Common myeloid progenitor, CD34-positive (primary cell): ENCODE data around the gene NUDT10.

Experiments
- CTCF ChIA-PET: fragments of 350-600 bp; sonication (Branson Sonifier 250); formaldehyde crosslinking; loops from one replicate; lab custom pipeline; 2021; ENCODE audit warnings: antibody characterized with exemption; lab: Charles Lee
- POLR2A ChIA-PET: fragments of 350-600 bp; sonication (Branson Sonifier 250); formaldehyde crosslinking; loops from one replicate; lab custom pipeline; 2021; ENCODE audit warnings: antibody characterized with exemption; lab: Charles Lee
- DNase-seq, 3 donors: peaks; one replicate each; pipeline versions ENCODE4 v3.0.0 to v3.0.0-alpha.2; 2013
- H3K27ac ChIP-seq, 2 experiments: 1 replicate in 1 of 2; 2 replicates in 1 of 2; pipeline ENCODE4 v1.7.0; 2013; ENCODE audit warnings: inconsistent platforms in 2 of 2, low read length in 2 of 2, mild to moderate bottlenecking in 2 of 2, low read depth in 1 of 2, moderate library complexity in 1 of 2; ENCODE audit not compliant: severe bottlenecking in 2 of 2, insufficient read depth in 1 of 2, poor library complexity in 1 of 2
- H3K27me3 ChIP-seq, 5 experiments: replicated peaks in 2 of 5; 1 replicate in 3 of 5; 2 replicates in 2 of 5; pipeline versions ENCODE4 v1.6.1 to v1.7.0; 2013; ENCODE audit warnings: low read length in 4 of 5, mild to moderate bottlenecking in 2 of 5, moderate library complexity in 2 of 5, inconsistent platforms in 1 of 5; ENCODE audit not compliant: insufficient read depth in 5 of 5, control insufficient read depth in 4 of 5
- H3K36me3 ChIP-seq, 4 experiments: 1 replicate in 2 of 4; 2 replicates in 2 of 4; pipeline versions ENCODE4 v1.6.1 to v1.7.0; 2013; ENCODE audit warnings: low read length in 3 of 4, control low read depth in 1 of 4, mild to moderate bottlenecking in 1 of 4; ENCODE audit not compliant: control insufficient read depth in 4 of 4, insufficient read depth in 4 of 4
- H3K4me1 ChIP-seq, 4 experiments: 1 replicate in 3 of 4; 2 replicates in 1 of 4; pipeline versions ENCODE4 v1.6.1 to v1.7.1; 2013; ENCODE audit warnings: low read length in 3 of 4, mild to moderate bottlenecking in 3 of 4, control low read depth in 1 of 4, inconsistent platforms in 1 of 4, moderate library complexity in 1 of 4; ENCODE audit not compliant: control insufficient read depth in 4 of 4, insufficient read depth in 4 of 4; ENCODE audit errors: control extremely low read depth in 1 of 4
- H3K4me3 ChIP-seq, 7 experiments: 1 replicate in 4 of 7; 2 replicates in 3 of 7; pipeline versions ENCODE4 v1.5.1 to v1.7.0; 2013; ENCODE audit warnings: mild to moderate bottlenecking in 7 of 7, low read length in 6 of 7, moderate library complexity in 6 of 7, inconsistent platforms in 2 of 7, low read depth in 2 of 7, control low read depth in 1 of 7; ENCODE audit not compliant: insufficient read depth in 4 of 7, control insufficient read depth in 1 of 7; ENCODE audit errors: extremely low read depth in 1 of 7
- H3K9me3 ChIP-seq, 5 experiments: 1 replicate in 4 of 5; 2 replicates in 1 of 5; pipeline versions ENCODE4 v1.6.1 to v1.7.1; 2013; ENCODE audit warnings: low read length in 4 of 5, mild to moderate bottlenecking in 2 of 5, inconsistent platforms in 1 of 5, low read depth in 1 of 5, moderate library complexity in 1 of 5; ENCODE audit not compliant: control insufficient read depth in 4 of 5, insufficient read depth in 2 of 5; ENCODE audit errors: control extremely low read depth in 1 of 5
- WGBS: methylation state at CpG from one replicate; pipeline ENCODE4 v1.1.5; 2013; ENCODE audit not compliant: insufficient coverage; 5-methylcytosine and 5-hydroxymethylcytosine counted together

NUDT10 gene

DNA sequence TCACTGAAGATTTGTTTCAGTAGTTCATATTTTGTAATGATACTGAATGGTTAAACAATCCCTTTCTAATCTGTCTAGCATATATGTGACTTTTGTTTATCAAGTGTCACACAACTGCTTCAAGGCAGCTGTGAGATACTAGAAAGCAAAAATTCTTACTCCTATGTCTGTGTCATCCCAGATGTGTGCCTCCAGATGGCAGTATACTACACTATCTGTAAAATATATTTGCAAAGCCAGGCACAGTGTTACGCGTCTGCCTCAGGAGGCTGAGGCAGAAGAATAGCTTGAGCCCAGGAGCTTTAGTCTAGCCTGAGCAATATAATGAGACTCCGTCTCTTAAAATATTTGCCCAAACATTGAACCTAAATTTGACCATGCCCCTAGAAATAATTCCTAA, 4.0 kb downstream of the NUDT10 start:
- WGBS: 19% methylated on average over 3 of the region's 3 CpGs
- POLR2A ChIA-PET: no interaction called here
- H3K27ac ChIP-seq: no peak overlapping the region
- no peak overlapping the region for H3K4me3 ChIP-seq
- H3K36me3 ChIP-seq: no peaks in the 10 kb centered on the region
- DNase-seq: peak; percentile 44 to 70 (median 68)
- H3K4me1 ChIP-seq: peaks cover 0 to 5% (median 0%) of the 10 kb centered on the region in 4 experiments
- H3K27me3 ChIP-seq: peaks cover 0 to 2% (median 0%) of the 10 kb centered on the region in 5 experiments
- H3K9me3 ChIP-seq: no peaks in the 10 kb centered on the region
- CTCF ChIA-PET: interaction anchor here (0.6 to 6.7 kb wide), 9 partner anchors 66 to 154 kb away, joined by 3 to 49 read pairs (median 3); no protein-coding TSS in a partner anchor

- no peak overlapping the region for H3K4me3 ChIP-seq
- no peaks in the 10 kb centered on the region for H3K4me1 ChIP-seq
- H3K36me3 ChIP-seq: no peaks in the 10 kb centered on the region
- peaks cover 0 to 2% (median 0%) of the 10 kb centered on the region in 5 experiments for H3K9me3 ChIP-seq
- 91% methylated on average over 6 of the region's 7 CpGs for WGBS
- H3K27ac ChIP-seq: no peak overlapping the region
- no peak for DNase-seq
- POLR2A ChIA-PET: no interaction called here
- no peaks in the 10 kb centered on the region for H3K27me3 ChIP-seq
- CTCF ChIA-PET: no interaction called here
Measured at GRCh38 chrX:51361251-51361650, 28.6 kb downstream of the NUDT10 start.

DNA sequence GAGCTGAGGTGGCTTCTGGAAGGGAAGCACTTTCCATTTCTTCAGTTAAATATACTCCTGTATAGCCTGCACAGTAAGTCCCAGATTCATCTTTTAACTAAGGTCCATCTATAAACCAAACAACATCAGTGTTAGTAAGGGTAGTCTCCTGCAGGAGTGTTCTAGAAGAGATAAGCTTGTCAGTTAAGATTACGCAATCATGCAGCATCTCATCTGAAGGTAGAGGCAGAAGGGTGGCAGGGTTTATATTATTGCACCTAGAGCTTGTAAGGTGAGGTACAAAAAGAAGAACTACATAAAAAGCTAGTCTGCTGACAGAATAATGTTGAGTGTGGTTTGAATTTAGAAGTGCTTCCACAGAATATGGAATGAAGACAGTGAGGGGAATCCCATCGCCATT, 44.0 kb downstream of the NUDT10 start:
- ChIA-PET POLR2A (no interaction called here), CTCF (no interaction called here)
- no peaks in the 10 kb centered on the region for H3K9me3 ChIP-seq
- DNase-seq: no peak
- peaks cover 0 to 2% (median 0%) of the 10 kb centered on the region in 5 experiments for H3K27me3 ChIP-seq
- H3K4me1 ChIP-seq: no peaks in the 10 kb centered on the region
- no peaks in the 10 kb centered on the region for H3K36me3 ChIP-seq
- H3K4me3 ChIP-seq: no peak overlapping the region
- 100% methylated on average over 1 of the region's 2 CpGs for WGBS
- H3K27ac ChIP-seq: no peak overlapping the region
